GM18499 (cell line): Measurements from ENCODE around the gene CRTAP.
"Not testable (repeated sequence)": the region's sequence is repeated elsewhere in the genome, so short reads cannot be mapped to it uniquely, and the experiment has no call there.

Experiments
- ATAC-seq: cut with Tn5 transposase; IDR thresholded peaks from one replicate; pipeline ENCODE4 v1.9.1; 2021; ENCODE audit warnings: moderate number of reproducible peaks; ENCODE audit not compliant: insufficient read depth, unreplicated experiment

Gene CRTAP

GRCh38 chr3:33137691-33138090, 23.9 kb downstream of the CRTAP start:
- ATAC-seq: no peak

DNA sequence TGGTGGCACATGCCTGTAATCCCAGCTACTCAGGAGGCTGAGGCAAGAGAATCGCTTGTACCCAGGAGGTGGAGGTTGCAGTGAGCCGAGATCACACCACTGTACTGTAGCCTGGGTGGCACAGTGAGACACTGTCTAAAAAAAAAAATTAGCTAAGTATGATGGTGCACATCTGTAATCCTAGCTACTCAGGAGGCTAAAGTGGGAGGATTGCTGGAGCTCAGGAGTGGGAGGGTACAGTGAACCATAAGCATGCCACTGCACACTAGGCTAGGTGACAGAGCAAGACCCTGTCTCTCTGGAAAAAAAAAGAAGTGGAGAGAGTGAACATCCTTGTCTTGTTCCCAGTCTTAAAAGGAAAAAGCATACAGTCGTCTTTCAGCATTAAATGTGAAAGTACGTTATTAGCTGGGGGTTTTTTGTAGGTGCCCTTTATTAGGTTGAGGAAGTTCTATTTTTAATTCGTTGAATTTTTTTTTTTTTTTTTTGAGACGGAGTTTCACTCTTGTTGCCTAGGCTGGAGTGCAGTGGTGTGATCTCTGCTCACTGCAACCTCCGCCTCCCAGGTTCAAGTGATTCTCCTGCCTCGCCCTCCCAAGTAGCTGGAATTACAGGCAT, 25.3 kb downstream of the CRTAP start:
- ATAC-seq: peak; percentile 71

DNA sequence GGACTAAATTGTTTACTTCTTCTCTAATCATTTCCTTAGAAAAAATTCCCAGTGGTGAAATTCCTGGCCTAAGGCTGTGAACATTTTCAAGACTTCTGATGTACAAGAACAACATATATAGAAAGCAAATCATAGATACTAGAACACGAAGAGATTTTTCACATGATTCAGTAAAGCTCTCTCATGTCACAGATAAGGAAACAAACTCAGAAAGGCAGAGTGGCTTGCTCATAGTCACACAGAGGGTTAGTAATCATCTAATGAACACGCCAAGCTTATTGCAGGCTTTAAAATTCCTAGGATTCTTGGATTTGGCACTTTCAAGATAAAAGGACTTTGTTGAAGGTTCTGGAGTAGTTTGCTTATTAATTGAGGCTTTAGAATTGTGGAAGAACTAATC, 26.2 kb downstream of the CRTAP start:
- ATAC-seq: no peak

- no peak for ATAC-seq
Observed at GRCh38 chr3:33141006-33141405, 27.2 kb downstream of the CRTAP start.

- no peak for ATAC-seq
Observed at GRCh38 chr3:33144433-33144832, 30.6 kb downstream of the CRTAP start.

DNA sequence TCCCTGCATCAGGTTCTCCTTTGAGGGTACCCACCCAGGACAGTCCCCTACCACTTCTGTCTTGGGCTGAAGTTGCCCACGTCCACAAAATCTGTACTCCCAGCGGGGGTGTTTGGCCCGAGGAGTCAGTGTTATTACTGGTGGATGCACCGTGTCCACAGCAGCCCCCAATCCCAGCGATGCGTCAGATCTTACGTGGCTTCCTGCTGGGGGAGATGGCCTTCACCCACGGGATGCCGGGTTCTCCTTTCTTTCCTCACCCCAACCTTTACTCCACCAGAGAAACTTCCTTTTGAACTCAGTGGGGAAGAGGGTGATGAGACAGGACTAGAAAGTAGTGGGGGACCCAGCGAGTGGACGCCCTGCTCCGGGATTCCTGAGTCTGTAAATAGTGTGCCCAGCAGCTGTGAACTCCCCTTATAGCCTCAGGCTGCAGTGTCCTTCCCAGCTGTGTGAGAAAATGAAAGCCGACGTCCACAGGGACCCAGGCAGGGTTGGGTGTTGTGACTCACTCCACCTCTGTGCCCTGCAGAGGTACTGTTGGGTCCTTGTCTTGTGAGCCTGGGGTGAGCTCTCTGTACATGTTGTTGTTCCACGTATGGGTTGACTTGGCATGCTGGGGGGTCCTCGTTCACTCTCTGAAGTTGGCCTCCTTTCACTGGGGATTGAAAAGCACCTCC, 31.5 kb downstream of the CRTAP start:
- no peak for ATAC-seq

GRCh38 chr3:33145901-33146580, 32.2 kb downstream of the CRTAP start:
- ATAC-seq: no peak

DNA sequence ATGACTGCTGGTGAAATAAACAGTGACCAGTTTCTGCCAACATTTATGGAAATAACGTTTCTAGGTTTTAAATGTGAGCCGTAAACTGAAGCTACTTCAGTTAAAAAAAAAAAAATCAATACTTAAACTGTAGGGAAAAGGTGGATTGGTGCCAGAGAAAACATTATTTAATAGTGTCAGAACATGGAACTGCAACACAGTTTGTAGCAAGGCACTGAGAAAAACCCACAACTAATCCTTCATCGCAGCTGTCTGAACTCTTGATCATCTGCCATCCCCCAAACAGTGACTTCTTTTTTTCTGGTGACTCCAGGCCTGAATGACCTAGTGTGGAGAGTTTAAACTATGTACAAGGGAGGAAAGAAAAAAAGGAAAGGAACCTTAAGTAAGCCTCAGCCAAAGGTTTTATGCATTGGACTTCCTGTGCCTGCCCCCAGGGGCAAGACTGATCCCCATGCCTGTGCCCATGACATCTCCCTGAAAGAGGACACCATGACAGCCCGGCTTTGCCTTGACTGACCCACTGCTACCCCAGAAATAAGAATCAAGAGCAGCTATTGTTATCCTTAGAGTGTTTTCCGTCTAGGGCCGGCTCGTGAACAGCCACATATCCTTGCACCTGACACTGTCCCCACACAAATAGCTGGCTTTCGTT, 33.1 kb downstream of the CRTAP start:
- no peak for ATAC-seq

DNA sequence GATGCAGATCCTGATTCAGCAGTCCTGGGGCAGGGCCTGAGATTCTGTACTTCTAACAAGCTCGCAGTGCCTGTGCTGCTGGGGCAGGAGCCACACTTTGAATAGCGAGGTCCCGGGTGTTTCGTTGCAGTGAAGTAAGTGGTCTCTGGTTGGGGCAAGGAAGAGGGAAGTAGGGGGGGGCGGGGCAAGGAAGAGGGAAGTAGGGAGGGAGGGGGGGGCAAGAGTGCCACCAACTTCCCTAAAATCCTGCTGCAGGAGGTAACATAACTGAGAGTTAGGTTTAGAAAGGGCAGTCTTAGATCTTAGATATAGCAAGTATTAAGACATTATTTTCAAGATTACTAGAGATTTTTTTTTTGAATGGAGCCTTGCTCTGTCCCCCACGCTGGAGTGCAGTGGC, 35.5 kb downstream of the CRTAP start:
- no peak for ATAC-seq

DNA sequence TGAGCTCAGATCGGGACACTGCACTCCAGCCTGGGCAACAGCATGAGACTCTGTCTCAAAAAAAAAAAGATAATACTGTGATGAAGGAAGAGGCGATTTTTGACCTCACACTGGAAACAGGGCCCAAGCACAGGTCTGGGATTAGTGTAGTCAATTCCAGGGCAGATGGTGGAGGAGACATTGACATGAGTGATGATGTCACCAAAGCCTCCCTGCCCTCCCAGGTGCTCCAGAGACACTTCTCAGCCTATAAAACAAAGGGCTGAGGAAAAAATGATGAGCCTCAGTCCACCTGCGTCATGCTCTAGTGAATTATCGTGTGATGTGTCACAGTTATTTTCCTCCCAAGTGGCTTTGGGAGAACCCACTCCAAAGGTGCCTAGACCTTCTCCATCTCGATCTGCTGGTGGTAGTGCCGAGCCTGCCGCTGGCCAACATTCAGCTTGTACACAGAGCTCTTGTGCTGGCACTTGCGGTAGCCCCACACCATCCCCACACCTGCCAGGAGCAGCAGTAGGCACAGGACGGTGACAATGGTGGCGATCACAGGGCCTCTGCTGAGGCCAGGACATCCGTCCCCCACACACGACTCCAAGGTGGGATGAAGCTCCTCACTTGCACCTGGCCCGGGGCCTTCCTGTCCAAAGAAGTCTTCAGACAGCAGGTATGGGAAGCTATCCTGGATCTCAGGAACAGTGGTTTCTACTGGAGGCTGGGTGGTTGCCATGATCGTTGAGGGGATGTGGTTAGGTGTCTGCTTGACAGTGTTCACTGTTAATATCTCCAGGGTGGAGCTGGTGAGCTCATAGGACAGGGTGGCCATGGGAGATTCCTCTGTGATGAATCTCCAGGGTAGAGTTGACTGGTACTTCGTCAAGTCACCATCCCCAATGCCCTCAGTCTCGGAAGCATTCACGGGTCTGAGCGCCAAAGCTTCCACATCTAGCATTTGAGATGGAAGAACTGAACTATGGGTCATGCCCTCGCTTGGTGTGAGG, 38.8 kb downstream of the CRTAP start:
- no peak for ATAC-seq

DNA sequence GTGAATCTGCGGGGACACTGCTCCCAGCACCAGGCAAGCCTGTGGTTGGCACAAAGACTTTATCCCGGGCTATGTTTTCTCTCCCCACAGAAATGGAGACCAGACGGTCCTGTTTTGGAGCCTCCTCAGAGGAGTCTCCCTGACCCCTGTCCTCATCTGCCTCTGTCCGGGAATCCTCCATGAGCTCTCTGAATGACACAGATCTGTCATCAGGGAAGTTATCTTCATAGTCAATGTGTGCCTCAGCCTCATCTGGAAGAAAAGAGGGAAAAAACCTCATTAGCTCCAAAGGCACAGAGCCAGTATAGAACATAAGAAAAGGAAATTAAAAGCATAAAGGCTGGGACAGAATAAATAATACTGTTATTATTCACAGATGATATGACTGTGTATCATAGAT, 40.0 kb downstream of the CRTAP start:
- ATAC-seq: no peak

DNA sequence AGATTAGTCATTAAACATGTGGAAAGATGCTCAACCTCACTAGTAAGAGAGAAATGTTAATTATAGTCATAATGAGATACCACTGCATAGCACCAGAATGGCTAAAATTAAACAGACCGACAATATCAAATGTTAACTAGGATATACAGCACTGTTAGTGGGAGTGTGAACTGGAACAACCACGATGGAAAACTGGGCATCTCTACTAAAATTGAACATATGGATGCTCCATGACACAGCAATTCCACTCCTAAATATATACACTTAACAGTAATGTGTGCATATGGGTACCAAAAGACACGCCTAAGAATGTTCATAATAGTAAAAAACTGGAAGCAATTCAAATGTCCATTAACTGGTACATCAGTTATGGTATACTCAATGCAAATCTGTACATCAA, 41.5 kb downstream of the CRTAP start:
- no peak for ATAC-seq

GRCh38 chr3:33159234-33159633, 45.4 kb downstream of the CRTAP start:
- no peak for ATAC-seq

DNA sequence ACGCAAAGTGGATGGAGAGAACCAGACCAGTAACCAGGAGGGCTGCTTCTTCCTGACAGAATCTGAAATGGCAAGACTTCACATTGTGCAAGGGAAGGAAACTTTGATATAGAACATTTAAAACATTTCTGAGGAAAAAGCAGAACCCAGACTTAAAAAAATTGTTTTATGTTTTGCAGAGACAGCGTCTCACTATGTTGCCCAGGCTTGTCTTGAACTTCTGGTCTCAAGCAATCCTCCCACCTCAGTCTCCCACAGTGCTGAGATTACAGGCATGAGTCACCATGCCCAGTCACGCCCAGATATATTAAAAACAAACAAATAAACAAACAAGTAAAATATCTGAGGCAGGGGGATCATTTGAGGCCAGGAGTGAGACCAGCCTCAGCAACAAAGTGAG, 46.2 kb downstream of the CRTAP start:
- no peak for ATAC-seq

GRCh38 chr3:33162621-33163020, 48.8 kb downstream of the CRTAP start:
- not testable (repeated sequence) for ATAC-seq

DNA sequence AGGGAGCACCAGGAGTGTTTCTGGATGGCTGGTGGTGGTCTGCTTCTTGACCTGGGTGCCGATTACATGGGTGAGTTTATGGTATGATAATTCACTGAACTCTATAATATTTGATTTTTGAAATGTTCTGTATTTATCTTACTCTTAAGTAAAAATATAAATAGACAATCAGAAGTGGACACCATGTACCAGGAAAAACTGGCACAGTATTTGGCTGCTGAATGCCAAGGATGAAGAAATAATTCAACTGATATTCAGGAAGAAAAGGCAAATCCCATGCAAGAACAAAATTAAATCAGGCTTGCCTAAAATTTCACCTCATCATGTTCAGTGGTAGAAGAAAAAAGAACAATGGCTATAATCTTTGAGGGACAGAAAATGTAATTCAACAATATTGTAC, 51.6 kb downstream of the CRTAP start:
- ATAC-seq: no peak

- ATAC-seq: no peak
Observed at GRCh38 chr3:33166095-33166494, 52.3 kb downstream of the CRTAP start.

DNA sequence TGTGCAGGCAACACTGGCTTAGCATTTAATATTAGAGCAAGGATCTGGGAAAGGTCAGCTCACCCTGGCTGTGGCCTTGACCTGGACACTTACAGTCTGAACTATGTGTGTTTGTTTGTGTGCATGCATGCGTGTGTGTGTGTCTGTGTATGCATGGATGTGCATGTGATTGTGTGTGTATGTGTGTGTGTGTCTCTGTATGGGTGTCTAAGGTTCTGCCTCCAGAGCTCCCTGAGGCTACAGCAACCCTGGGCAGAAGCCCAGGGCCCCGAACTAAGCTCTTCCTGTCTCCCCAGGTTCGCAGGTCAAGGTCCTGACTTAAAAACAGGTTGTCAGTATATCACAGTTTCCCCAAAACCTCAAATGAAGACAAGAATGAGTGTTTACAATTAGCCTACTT, 53.5 kb downstream of the CRTAP start:
- ATAC-seq: no peak

DNA sequence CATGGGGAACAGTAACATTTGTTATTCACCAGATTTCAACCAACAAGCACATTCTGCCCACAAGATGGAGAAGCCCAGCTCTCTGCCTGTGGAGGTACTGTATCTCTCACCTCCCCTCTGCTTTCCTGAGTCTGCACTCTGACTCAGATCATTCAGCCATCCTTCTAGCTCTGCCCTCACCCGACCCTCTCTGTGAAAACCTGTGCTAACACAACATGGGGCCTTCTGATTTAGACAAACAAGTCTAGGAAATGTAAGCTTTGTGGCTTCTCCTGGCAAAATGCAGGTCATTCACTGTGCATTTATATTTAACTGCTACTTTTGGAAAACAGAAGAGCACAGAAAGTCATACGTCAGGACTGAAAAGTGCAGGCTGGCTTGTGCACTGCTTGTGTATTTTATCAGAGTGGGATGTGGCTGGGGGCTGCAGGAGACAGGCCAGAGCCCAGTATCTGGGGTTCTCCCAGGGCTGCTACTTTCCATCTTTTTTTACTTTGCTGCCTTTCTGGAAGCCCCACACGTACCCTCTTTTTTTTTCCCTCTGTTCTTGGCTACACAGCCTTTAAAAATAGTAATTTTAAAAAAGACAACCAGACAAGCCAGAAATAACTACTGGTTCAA, 54.0 kb downstream of the CRTAP start:
- no peak for ATAC-seq

GRCh38 chr3:33170531-33170930, 56.7 kb downstream of the CRTAP start:
- no peak for ATAC-seq
